GM21423 (cell line): ENCODE results near the gene EHF.
"Not testable (repeated sequence)": the region's sequence is repeated elsewhere in the genome, so short reads cannot be mapped to it uniquely, and the experiment has no call there.

Source experiments
- ATAC-seq: cut with Tn5 transposase; IDR thresholded peaks from one replicate; pipeline ENCODE4 v1.9.1; 2021; ENCODE audit warnings: mild to moderate bottlenecking, moderate library complexity; ENCODE audit not compliant: unreplicated experiment

EHF gene

GRCh38 chr11:34620820-34621792 lies at the start of gene EHF:
Gene EHF, plus strand, starts transcription at chr11:34621093. Its CDS starts 21,538 bp downstream, at chr11:34642631.
- no peak for ATAC-seq

- no peak for ATAC-seq
Observed at GRCh38 chr11:34573537-34573936, 47.4 kb upstream of the EHF start.

GRCh38 chr11:34575261-34575660 lies 45.6 kb upstream of the EHF start:
- ATAC-seq = no peak

- no peak for ATAC-seq
Observed at GRCh38 chr11:34575671-34576070, 45.2 kb upstream of the EHF start.

- no peak for ATAC-seq
Observed at GRCh38 chr11:34576331-34576730, 44.6 kb upstream of the EHF start.

DNA sequence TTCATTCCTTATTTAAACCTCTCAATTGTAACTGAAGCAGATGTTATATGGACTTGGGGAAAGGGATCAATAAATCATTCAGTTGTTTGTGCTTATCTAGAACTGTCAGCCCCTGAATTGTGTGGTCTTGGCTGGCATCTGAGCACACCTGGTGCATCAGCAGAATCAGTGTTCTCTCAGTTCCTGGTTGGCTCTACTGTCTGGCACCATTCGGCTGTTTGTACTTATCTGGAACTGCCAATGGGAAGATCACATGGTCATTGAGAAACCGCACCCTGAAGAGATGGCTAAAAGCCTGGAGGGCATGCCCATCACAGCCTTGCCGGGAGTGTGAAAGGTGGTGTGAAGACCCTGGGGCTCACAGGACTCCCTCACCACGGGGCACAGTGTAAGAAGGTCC lies 37.1 kb upstream of the EHF start:
- ATAC-seq = no peak

DNA sequence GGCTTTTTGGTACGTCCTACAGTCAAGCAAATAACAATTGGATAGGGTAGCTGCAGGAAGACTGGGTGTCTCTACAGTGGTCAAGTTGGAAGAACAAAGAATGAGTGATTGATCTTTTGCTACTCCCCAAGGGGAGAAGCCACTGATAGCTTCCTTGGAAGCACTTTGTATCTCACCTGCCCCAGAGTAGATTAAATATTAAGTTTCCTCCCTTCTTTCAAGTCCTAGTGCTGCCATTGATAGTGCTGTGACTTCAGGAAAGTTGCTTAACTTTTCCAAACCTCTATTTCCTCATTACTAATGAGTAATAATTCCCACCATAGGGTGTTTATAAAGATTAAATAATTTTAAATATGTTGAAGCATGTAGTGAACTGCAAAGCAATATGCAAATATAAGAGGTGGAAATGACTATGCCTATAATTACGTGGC lies 35.6 kb upstream of the EHF start:
- ATAC-seq = no peak

DNA sequence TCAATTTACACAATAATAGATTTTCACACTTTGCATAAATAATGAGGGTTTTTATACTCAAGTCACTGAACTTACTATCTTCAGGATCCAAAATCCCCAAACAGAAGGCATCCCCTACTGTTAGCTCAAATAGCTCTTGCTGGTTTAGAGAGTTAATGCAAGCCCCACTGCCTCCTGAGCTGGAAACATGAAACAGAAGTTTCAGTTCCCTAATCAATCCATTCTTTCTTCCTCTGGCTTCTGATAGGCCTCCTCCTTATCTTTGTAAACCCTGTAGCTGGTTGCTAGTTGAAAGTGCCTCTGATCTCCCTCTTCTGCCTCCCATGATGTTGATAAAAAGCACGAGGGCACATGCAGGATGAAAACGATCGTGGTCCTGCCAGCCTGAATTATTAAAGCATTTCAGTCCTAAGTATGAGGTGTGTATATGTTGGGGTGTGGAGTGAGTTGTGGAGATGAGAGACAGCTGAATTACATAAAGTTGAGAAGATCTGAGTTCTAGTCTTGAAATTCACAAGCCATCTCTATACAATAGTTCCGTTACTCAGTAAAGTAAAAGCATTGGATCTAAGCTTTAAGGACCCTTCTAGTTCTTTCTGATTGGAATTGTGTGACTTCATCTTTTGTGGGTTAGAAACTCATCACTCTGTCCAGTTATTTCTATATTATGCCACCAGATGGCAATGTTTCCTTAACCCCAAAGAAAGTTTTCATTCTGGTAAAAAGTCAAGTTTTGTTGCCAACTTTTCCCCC lies 35.0 kb upstream of the EHF start:
- ATAC-seq = peak; percentile 78

DNA sequence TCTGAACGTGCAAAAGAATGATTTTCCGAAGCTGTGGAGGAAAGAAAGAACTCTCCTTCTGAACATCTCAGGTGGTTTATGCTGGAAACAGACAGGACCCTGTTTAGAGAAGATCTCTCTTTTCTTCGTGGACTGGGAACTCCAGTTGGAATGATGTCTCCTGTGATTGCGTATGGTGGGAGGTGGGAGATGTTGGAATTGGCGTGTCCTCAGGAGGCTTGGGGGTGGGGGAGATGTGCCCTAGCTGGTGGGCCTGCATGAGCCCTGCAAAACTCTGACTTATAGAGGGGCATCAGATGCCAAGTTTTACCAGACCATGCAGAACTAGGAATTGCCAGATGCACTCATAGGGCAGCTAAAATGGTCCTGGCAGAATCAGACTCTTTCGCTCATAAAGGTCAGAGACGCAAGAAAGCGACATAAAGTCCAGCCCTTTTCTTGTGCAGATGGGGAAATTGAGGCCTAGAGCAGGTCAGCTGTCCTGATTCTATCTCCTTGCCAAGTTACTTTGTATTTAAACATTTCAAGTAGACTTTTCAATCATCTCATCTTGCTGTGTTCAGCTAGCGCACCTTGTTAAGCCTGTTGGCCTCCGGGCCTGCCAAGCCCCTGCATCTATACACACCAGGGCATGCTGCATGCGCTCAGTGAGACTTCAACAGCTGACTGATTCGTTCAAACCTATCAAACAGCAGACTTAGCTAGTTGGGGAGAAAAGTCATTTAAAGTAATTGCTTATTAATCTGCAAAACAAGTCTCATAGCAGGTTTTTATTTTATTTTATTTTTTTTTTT lies 34.2 kb upstream of the EHF start:
- no peak for ATAC-seq

DNA sequence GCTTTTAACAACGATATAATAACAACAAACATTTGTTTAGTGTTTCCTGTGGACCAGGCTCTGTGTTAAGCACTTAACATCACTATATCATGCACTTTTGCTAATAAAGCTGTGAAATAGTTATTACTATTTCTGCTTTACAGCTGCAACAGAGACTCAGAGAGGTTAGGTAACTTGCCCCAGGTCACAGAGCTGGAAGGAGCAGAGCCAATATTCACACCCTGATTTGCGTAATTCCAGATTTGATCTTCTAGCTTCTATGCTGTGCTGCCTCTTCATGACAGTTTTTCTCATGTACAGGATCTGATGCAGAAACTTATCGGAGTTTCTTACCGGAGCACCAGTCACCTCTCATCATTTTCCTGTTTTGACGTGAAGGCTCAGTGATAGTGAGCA lies 33.6 kb upstream of the EHF start:
- ATAC-seq = no peak

GRCh38 chr11:34588023-34588422 lies 32.9 kb upstream of the EHF start:
- ATAC-seq = no peak

GRCh38 chr11:34588701-34589100 lies 32.2 kb upstream of the EHF start:
- ATAC-seq = no peak

- not testable (repeated sequence) for ATAC-seq
Observed at GRCh38 chr11:34589177-34589576, 31.7 kb upstream of the EHF start.

DNA sequence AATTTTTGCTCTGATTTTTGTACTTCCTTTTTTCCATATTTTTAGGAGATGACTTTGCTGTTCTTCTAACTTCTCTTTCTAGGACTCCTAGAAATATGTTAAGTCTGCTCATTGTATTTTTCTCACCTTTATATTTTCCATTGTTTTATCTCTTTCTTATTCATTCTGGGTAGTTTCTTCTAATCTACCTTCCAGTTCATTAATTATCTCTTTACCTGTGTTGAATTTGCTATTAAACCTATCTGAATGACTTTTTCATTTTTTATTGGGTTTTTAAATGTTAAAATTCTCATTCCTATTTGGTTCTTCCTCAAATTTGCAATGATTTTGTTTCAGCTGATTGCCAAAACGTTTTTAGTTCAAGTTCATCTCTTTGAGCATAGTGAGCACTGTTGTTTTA lies 27.8 kb upstream of the EHF start:
- ATAC-seq = no peak

DNA sequence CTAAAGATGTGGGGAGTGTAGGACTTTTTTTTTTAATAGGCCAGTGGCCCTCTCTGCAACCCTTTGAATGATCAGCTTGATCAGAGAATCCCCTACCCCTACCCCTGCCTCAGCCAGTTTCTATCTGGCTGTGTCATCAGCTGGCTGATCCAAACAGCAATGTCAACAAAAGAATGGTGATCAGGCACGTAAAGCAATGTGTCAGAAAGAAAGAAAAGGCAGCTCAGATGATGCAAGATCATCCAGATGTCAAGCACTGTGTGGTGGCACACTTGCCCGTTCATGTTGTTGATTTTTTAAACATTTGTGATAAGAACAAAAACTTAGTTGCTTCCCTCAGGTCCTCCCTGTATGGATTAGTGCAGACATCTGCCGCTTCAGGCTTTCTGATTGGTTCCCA lies 26.3 kb upstream of the EHF start:
- no peak for ATAC-seq

GRCh38 chr11:34595391-34595790 lies 25.5 kb upstream of the EHF start:
- no peak for ATAC-seq

GRCh38 chr11:34595960-34596644 lies 24.8 kb upstream of the EHF start:
- no peak for ATAC-seq

DNA sequence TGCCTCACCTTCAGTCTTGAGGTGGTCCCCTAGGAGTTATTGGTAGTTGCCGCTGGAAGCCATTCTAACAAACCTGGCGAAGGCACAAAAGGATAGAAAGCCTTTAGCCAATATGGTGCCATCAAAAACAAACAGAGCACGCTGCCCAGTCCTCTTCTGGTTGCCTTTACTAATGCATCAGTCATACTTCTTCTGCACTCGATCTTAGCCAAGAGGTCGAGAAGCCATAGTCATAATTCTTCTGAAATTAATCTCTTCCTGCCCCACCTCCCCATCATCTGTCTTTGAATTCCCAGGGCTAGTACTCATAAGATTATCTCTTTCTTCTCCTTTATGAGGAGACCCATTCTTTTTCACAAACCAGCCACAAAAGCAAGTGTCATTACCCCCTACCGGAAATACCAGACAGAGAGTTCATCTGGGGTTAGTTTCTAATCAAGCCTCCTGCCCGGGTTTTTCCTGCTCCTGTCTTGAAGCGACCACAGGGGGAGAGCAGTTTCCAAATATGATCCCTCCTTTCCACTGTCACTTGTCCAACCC lies 21.4 kb upstream of the EHF start:
- no peak for ATAC-seq

DNA sequence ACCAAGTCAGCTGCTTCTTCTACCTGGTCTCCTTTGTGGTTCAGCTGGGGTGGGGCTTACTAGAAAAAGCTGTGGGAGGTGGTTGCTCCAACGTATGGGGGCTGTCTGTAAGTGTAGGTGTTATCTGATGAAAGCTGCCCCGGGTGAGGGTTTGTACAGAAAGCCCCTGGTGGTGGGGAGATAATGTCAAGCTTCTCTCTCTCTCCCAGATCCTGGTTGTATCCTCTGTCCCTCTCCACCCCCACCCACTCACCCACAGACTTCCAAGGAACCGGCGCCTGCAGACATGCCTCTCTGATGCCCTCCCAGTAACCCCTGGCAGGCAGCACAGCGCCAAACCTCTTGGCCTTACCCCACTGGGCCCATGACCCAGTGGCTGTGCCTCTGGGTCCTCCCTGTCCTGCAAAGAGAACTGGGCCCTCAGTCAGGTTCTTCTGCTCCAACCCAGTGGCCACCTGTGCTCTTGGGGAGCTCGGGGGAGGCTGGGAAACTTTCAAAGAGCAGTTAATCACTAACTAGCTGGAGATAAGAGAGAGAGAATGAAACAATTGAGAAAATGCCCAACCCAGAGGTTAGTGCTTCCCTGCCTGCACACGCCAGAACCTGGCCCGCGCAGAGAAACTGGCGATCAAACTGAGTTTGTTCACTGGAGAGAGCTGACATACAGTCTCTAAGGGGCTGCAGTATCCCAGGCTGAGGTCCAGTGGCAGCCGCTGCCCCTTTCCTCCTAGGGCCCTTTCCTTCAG lies 20.4 kb upstream of the EHF start:
- no peak for ATAC-seq

DNA sequence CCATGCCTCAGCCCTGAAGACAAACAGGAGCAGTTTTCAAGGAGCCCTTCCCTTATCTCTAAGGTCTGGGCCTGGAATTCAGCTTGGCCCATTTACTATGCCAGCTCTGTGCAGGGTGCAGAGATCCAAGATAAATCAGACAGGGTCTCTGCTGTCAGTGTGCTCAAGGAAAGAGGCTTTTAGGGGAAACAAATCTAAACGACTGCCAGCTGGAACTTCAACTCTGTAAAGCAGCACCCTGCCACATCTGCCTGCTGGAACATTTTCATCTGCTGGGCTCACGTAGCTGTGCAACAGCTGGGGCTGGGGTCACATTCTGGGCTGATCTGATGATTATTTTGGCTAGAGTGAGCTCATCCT lies 19.8 kb upstream of the EHF start:
- ATAC-seq = no peak
